ENCODE data around the gene TSSK6.

TSSK6 gene

GRCh38 chr19:19505669-19506326, 9.6 kb downstream of the TSSK6 start:
- no peak for DNase-seq (ENCODE audit: low read depth in 2 of 2)

- DNase-seq (ENCODE audit: low read depth in 2 of 2) = no peak
Observed at GRCh38 chr19:19504754-19505668, 10.3 kb downstream of the TSSK6 start.

GRCh38 chr19:19502808-19503602, 12.3 kb downstream of the TSSK6 start:
- no peak for DNase-seq (ENCODE audit: low read depth in 2 of 2)

- DNase-seq (ENCODE audit: low read depth in 2 of 2) = no peak
Observed at GRCh38 chr19:19502281-19502680, 13.1 kb downstream of the TSSK6 start.

- no peak for DNase-seq (ENCODE audit: low read depth in 2 of 2)
Observed at GRCh38 chr19:19501798-19502197, 13.6 kb downstream of the TSSK6 start.

GRCh38 chr19:19500975-19501644, 14.2 kb downstream of the TSSK6 start:
- DNase-seq (ENCODE audit: low read depth in 2 of 2) = no peak

- DNase-seq (ENCODE audit: low read depth in 2 of 2) = no peak
Observed at GRCh38 chr19:19499272-19499995, 15.9 kb downstream of the TSSK6 start.

GRCh38 chr19:19498255-19498991, 16.9 kb downstream of the TSSK6 start:
- DNase-seq (ENCODE audit: low read depth in 2 of 2) = no peak

GRCh38 chr19:19495614-19496603, 19.4 kb downstream of the TSSK6 start:
- DNase-seq (ENCODE audit: low read depth in 2 of 2) = no peak

- no peak for DNase-seq (ENCODE audit: low read depth in 2 of 2)
Observed at GRCh38 chr19:19493841-19494546, 21.4 kb downstream of the TSSK6 start.

GRCh38 chr19:19492026-19492610, 23.2 kb downstream of the TSSK6 start:
- no peak for DNase-seq (ENCODE audit: low read depth in 2 of 2)

- no peak for DNase-seq (ENCODE audit: low read depth in 2 of 2)
Observed at GRCh38 chr19:19491321-19492025, 23.9 kb downstream of the TSSK6 start.

- DNase-seq (ENCODE audit: low read depth in 2 of 2) = peak; percentile 69 to 75
Observed at GRCh38 chr19:19490214-19490968, 25.0 kb downstream of the TSSK6 start.

GRCh38 chr19:19489804-19490204, 25.5 kb downstream of the TSSK6 start:
- DNase-seq (ENCODE audit: low read depth in 2 of 2) = no peak

GRCh38 chr19:19488875-19489690, 26.3 kb downstream of the TSSK6 start:
- peak; percentile 61 to 67 for DNase-seq (ENCODE audit: low read depth in 2 of 2)
